ENCODE data around the gene HIVEP3. TPM values are rescaled to one million over a fixed set of nuclear protein-coding genes. Genes with fewer than 3 reads are reported as not detected.
A peak's percentile ranks its signal among the peaks of the same experiment; 100 is the strongest.

The HIVEP3 gene
- total and polyA plus RNA-seq, 11 donors: 3.2 to 11.9 (median 5.0) TPM

DNA sequence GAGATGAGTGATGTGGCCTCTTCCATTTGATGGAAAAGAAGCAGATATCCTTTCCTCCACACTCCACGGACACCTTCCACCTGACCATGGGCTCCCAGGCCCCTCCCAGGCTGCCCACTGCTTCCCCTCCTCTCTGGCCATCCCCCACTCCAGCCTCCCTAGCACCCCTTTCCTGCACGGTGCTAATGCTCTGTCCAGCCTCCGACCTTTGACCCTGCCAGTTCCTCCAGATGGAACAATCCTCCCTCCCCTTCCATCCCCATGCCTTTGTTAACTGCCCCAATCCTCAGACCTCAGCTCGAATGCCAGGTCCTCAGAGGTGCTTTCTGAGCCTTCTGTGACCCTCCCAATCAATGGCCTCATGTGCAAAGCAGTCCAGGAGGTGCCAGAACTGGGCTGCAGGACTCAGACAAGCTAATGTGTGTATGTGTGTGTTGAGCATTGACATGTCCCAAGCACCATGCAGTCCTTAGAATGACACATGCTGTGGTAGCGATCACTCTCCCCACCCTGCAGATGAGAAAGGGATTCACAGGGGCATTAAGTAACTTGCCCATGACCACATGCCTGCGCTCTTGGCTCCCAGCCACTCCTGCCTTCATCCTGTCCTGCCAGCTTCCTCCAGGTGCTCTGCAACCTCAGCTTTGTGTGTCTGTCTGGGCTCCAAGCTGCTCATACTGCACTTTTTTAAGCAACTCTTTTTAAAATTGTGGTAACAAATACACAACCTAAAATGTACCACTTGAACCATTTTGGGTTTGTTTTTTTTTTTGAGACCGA, 370.8 kb downstream of the HIVEP3 start:
- H3K27me3 ChIP-seq: no peaks in the 10 kb centered on the region
- no peak for ATAC-seq
- no peaks in the 10 kb centered on the region for H3K36me3 ChIP-seq
- intact Hi-C loops (cut with DNase I): no loop called here
- no peak overlapping the region for H3K4me3 ChIP-seq
- WGBS, 4 donors: 75 to 84% (median 80%) methylated on average over 7 of the region's 7 CpGs
- H3K9me3 ChIP-seq: peaks cover 0 to 4% (median 0%) of the 10 kb centered on the region in 12 donors
- peak in 1 of 5 donors; percentile 22 for DNase-seq
- no peak overlapping the region for H3K27ac ChIP-seq
- peaks cover 0 to 6% (median 0%) of the 10 kb centered on the region in 12 donors for H3K4me1 ChIP-seq
- no peak for TF ChIP-seq POLR2A (IDR thresholded peaks at IDR 0.05)
- TF ChIP-seq, protein P1, sequence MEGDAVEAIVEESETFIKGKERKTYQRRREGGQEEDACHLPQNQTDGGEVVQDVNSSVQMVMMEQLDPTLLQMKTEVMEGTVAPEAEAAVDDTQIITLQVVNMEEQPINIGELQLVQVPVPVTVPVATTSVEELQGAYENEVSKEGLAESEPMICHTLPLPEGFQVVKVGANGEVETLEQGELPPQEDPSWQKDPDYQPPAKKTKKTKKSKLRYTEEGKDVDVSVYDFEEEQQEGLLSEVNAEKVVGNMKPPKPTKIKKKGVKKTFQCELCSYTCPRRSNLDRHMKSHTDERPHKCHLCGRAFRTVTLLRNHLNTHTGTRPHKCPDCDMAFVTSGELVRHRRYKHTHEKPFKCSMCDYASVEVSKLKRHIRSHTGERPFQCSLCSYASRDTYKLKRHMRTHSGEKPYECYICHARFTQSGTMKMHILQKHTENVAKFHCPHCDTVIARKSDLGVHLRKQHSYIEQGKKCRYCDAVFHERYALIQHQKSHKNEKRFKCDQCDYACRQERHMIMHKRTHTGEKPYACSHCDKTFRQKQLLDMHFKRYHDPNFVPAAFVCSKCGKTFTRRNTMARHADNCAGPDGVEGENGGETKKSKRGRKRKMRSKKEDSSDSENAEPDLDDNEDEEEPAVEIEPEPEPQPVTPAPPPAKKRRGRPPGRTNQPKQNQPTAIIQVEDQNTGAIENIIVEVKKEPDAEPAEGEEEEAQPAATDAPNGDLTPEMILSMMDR (IDR thresholded peaks at IDR 0.05): no peak

DNA sequence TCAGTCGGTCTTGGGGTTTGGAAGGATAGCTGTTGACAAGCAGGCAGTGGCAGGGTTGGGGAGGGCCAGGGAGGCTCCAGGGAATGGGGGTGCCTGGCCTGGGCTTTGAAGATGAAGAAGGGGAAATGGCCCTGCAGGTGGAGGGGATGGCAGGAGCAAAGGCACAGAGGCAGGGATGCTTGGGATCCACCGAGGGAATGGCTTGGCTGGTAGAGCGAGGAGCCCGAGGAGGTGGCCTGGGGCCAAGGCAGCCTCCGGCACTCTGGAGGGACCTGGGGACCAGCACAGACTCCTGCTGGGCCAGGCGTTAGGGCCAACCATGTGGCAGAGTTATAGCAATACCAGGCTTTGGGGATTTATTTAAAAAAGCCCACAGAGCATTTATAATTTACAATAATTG, 371.4 kb downstream of the HIVEP3 start:
- TF ChIP-seq, protein P1 (IDR thresholded peaks at IDR 0.05): no peak
- TF ChIP-seq POLR2A (IDR thresholded peaks at IDR 0.05): no peak
- intact Hi-C loops (cut with DNase I): no loop called here
- Histone ChIP-seq H3K9me3 (peaks cover 0 to 3% (median 0%) of the 10 kb centered on the region in 12 donors), H3K4me3 (no peak overlapping the region), H3K27me3 (no peaks in the 10 kb centered on the region), H3K36me3 (no peaks in the 10 kb centered on the region), H3K4me1 (peaks cover 0 to 6% (median 0%) of the 10 kb centered on the region in 12 donors), H3K27ac (no peak overlapping the region)
- DNase-seq (peak in 1 of 5 donors; percentile 7), ATAC-seq (peak in 1 of 4 donors; percentile 40)
- WGBS, 4 donors: 82 to 91% (median 90%) methylated on average over 6 of the region's 6 CpGs

DNA sequence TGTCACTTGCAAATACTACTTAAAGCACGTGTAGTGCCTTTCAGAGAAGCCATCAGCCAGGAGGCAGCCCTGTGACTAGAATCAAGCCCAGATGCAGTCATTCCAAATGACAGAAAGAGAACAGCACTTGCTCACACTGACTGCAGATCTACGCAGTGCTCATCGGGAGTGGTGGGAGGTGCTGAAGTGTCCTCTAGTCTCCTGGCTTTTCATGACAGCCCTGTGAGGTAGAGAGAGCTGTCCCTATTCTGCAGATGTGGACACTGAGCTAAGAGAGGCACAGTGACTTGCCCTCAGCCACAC, 371.9 kb downstream of the HIVEP3 start:
- peaks cover 0 to 6% (median 0%) of the 10 kb centered on the region in 12 donors for H3K4me1 ChIP-seq
- H3K36me3 ChIP-seq: peaks cover 0 to 4% (median 0%) of the 10 kb centered on the region in 9 donors
- WGBS, 4 donors: 58 to 64% (median 61%) methylated on average over 3 of the region's 3 CpGs
- no peak overlapping the region for H3K4me3 ChIP-seq
- ATAC-seq: peak in 2 of 4 donors; percentile 27 to 37
- peaks cover 0 to 3% (median 0%) of the 10 kb centered on the region in 12 donors for H3K9me3 ChIP-seq
- H3K27ac ChIP-seq: peak overlapping the region in 1 of 12 donors; percentile 32
- intact Hi-C loops (cut with DNase I): no loop called here
- TF ChIP-seq, protein P1 (IDR thresholded peaks at IDR 0.05): no peak
- no peak for TF ChIP-seq POLR2A (IDR thresholded peaks at IDR 0.05)
- H3K27me3 ChIP-seq: no peaks in the 10 kb centered on the region
- no peak for DNase-seq

DNA sequence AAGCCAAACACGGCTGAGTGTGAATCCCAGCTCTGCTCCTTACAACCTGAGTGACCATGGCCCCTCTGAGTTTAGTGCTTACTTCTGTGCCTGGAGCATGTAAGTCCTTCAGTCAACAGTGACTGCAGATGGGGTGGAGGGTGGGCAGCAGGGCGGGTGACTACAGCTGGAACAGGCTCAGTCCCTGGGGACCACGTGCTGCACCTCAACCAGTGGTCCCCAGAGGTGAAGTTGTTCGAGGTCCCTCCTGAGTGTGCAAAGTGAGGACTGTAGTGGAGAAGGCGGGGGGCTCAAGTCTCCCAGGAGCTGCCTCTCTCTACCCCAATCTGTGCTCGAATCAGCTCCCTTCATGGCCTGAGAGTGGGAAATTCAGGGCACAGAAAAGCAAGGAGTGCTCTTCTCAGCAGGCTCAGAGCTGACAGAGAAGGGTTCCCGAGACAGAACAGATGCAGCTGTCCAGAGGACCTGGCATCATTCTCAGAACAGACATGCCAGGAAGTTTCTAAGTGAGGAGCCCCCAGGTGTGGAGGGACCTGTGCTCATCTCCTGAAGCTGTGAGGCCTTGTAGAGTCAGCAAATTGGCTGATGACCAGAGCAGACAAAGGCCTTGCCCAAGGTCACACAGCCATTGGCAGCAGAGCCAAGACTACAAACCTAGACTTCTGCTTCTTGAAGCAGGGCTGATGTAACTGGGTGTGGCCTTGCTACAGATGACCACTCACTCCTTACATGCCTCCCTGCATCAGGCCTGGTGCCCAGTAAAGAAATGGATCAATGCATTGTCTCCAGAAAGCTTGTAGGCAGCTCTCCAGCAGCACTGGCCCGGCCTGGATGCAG, 372.5 kb downstream of the HIVEP3 start:
- H3K27ac ChIP-seq: peak overlapping the region in 1 of 12 donors; percentile 32
- intact Hi-C loops (cut with DNase I): no loop called here
- peaks cover 0 to 4% (median 0%) of the 10 kb centered on the region in 9 donors for H3K36me3 ChIP-seq
- H3K9me3 ChIP-seq: peaks cover 0 to 3% (median 0%) of the 10 kb centered on the region in 12 donors
- peaks cover 0 to 7% (median 0%) of the 10 kb centered on the region in 12 donors for H3K4me1 ChIP-seq
- H3K27me3 ChIP-seq: no peaks in the 10 kb centered on the region
- peak in 3 of 4 donors; percentile 12 to 38 (median 30) for ATAC-seq
- DNase-seq: peak in 1 of 5 donors; percentile 22
- H3K4me3 ChIP-seq: no peak overlapping the region
- TF ChIP-seq, protein P1 (IDR thresholded peaks at IDR 0.05): no peak
- no peak for TF ChIP-seq POLR2A (IDR thresholded peaks at IDR 0.05)
- 81 to 88% (median 86%) methylated on average over 8 of the region's 8 CpGs for WGBS, 4 donors

Data from heart left ventricle (tissue), 16 donors.